ENCODE results near the gene RETREG1.

Gene RETREG1

DNA sequence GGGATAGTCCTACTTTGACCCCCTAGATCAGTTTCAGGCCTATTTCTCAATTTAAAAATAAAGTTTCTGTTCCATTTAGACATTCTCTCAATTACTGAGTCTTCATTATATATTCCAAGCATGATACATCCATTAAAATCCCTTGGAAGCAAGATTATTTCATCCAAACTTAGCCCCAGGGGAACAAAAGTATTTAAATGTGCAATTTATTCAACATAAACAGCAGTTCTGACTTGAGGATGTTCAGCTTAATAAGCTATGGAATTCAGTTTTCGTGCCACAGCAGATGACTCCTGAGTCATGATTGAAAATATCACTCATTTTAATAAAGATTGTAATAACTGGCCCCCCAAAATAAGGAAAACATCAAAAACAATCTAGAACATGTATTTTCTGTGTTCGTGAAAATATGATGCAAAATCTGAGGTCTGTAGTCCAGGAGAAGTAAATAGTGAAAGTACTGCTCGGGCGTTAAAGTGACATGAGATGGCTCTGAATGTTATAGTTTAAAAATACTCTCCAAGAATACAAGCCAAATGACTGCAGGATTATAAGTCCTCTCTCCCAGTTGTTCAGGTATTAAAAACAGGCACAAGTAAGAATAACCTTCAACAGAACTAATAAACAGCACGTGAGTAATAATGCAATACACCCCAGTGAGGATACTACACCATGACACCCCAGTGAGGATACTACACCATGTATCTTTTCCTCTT, 67.1 kb downstream of the RETREG1 start:
- Histone ChIP-seq H4K20me1 (ENCODE audit: insufficient read depth, low read length) (no peaks in the 10 kb centered on the region), H3K4me2 (ENCODE audit: low read depth, low read length) (peak overlapping the region; percentile 38; the same call in 1 of the 2 replicates), H2AFZ (ENCODE audit: low read length) (0 out of 2 replicates have a peak overlapping the region, but pooled peaks have one; percentile 8), H3K4me3 (ENCODE audit: low read length) (peak overlapping the region; percentile 34), H3F3A (ENCODE audit: insufficient read depth, low read length) (no peaks in the 10 kb centered on the region), H3K27ac (ENCODE audit: low read length) (no peak overlapping the region), H3K79me2 (ENCODE audit: low read length) (no peaks in the 10 kb centered on the region), H3K4me1 (ENCODE audit: low read length) (no peaks in the 10 kb centered on the region), H3K9ac (ENCODE audit: low read length) (no peak overlapping the region), H3K9me2 (replicated peaks; ENCODE audit: insufficient read depth, low read length) (no peaks in the 10 kb centered on the region), H3K27me3 (replicated peaks; ENCODE audit: insufficient read depth, low read length) (no peaks in the 10 kb centered on the region), H3K9me3 (replicated peaks; ENCODE audit: insufficient read depth, low read length) (no peaks in the 10 kb centered on the region), H3K36me3 (replicated peaks; ENCODE audit: insufficient read depth, low read length) (no peaks in the 10 kb centered on the region)
- no peak for DNase-seq
- TF ChIP-seq CTCF (IDR thresholded peaks at IDR 0.05; ENCODE audit: low read length): no peak
- TF ChIP-seq EZH2 (optimal IDR thresholded peaks at IDR 0.05; ENCODE audit: low read depth, low read length): no peak
- no peak for TF ChIP-seq EZH2phosphoT487 (IDR thresholded peaks at IDR 0.05; ENCODE audit: low read length)

DNA sequence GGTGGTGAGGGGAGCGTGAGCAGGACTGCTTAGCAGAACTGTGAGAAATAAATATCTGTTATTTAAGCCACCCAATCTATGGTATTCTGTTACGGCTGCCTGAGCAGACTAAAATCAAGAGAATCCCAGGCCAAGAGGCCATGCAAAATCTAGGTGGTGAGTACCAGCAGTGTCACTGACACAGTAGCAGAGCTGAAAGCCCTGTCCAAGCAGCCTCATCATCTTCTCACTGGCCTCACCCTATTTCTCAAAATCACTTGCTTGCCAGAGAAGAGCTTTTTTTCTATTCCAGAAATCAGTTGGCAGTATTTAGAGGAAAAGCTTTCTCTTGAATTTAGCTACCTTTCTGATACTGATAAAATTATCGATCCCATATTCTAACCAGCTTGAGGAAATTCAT, 68.0 kb downstream of the RETREG1 start:
- H3K27ac ChIP-seq (ENCODE audit: low read length): no peak overlapping the region
- no peaks in the 10 kb centered on the region for H3K36me3 ChIP-seq (replicated peaks; ENCODE audit: insufficient read depth, low read length)
- no peaks in the 10 kb centered on the region for H3K9me2 ChIP-seq (replicated peaks; ENCODE audit: insufficient read depth, low read length)
- H3K4me3 ChIP-seq (ENCODE audit: low read length): no peak overlapping the region
- no peaks in the 10 kb centered on the region for H3K79me2 ChIP-seq (ENCODE audit: low read length)
- no peak overlapping the region for H3K4me2 ChIP-seq (ENCODE audit: low read depth, low read length)
- H3K27me3 ChIP-seq (replicated peaks; ENCODE audit: insufficient read depth, low read length): no peaks in the 10 kb centered on the region
- no peak for TF ChIP-seq CTCF (IDR thresholded peaks at IDR 0.05; ENCODE audit: low read length)
- no peak for TF ChIP-seq EZH2 (optimal IDR thresholded peaks at IDR 0.05; ENCODE audit: low read depth, low read length)
- TF ChIP-seq EZH2phosphoT487 (IDR thresholded peaks at IDR 0.05; ENCODE audit: low read length): no peak
- H3K9ac ChIP-seq (ENCODE audit: low read length): no peak overlapping the region
- no peak overlapping the region for H2AFZ ChIP-seq (ENCODE audit: low read length)
- DNase-seq: no peak
- H4K20me1 ChIP-seq (ENCODE audit: insufficient read depth, low read length): no peaks in the 10 kb centered on the region
- H3K9me3 ChIP-seq (replicated peaks; ENCODE audit: insufficient read depth, low read length): no peaks in the 10 kb centered on the region
- H3K4me1 ChIP-seq (ENCODE audit: low read length): no peaks in the 10 kb centered on the region
- H3F3A ChIP-seq (ENCODE audit: insufficient read depth, low read length): no peaks in the 10 kb centered on the region

DNA sequence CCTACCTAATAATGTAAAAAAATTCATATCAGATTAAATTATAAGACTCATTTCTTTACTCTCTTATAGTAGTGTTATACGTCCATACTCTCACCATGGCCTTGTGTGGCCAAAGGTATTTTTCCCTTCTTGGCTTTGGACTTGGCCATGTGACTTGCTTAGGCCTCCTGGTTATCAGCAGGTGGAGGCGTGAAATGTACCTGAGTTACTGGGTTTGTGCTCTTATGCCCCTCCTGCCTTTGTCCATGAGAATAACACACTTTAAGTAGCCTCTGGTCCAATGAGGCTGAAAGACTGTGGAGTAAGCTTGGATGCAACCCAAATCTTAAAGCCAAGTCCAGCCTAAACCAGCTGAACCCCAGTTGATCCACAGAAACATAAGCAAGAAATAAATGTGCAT, 68.7 kb downstream of the RETREG1 start:
- no peak for DNase-seq
- Histone ChIP-seq H3K4me3 (ENCODE audit: low read length) (no peak overlapping the region), H3K79me2 (ENCODE audit: low read length) (no peaks in the 10 kb centered on the region), H2AFZ (ENCODE audit: low read length) (no peak overlapping the region), H3K36me3 (replicated peaks; ENCODE audit: insufficient read depth, low read length) (no peaks in the 10 kb centered on the region), H3K27ac (ENCODE audit: low read length) (no peak overlapping the region), H3K4me2 (ENCODE audit: low read depth, low read length) (no peak overlapping the region), H4K20me1 (ENCODE audit: insufficient read depth, low read length) (no peaks in the 10 kb centered on the region), H3K4me1 (ENCODE audit: low read length) (no peaks in the 10 kb centered on the region), H3K9ac (ENCODE audit: low read length) (no peak overlapping the region), H3K9me3 (replicated peaks; ENCODE audit: insufficient read depth, low read length) (no peaks in the 10 kb centered on the region), H3F3A (ENCODE audit: insufficient read depth, low read length) (no peaks in the 10 kb centered on the region), H3K9me2 (replicated peaks; ENCODE audit: insufficient read depth, low read length) (no peaks in the 10 kb centered on the region), H3K27me3 (replicated peaks; ENCODE audit: insufficient read depth, low read length) (no peaks in the 10 kb centered on the region)
- TF ChIP-seq EZH2 (optimal IDR thresholded peaks at IDR 0.05; ENCODE audit: low read depth, low read length) (no peak), EZH2phosphoT487 (IDR thresholded peaks at IDR 0.05; ENCODE audit: low read length) (no peak), CTCF (IDR thresholded peaks at IDR 0.05; ENCODE audit: low read length) (no peak)
